ENCODE results near the gene PPP2R2D.

PPP2R2D gene

DNA sequence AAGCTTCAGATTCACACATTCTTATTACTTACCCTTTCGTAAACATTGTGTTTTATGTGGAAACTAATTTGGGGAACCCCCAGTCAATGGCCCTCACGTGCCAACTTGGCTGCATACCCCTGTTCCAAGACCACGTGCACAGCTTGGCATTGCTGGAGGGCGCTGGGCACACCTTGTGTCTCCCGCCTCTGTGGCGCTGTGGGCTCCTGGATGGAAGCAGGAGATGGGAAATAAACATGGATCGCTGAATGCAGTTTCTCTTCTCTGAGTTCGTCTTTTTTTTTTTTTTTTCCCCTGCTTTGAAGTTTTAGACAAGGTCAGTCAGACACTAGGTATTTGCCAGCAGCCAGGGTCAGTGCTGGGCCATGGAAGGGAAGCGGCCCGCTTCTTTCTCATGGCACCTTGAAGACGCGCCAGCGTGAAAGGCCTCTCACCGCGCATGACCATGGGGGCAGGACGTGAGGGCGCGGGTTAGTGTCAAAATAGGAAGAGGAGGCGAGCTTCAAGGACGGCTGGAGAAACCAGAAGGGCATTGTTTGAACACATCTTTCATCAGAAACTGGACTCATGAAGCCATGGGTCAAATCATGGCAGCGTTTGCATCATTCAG is 53.7 kb downstream of the PPP2R2D start:
- DNase-seq: no peak

DNA sequence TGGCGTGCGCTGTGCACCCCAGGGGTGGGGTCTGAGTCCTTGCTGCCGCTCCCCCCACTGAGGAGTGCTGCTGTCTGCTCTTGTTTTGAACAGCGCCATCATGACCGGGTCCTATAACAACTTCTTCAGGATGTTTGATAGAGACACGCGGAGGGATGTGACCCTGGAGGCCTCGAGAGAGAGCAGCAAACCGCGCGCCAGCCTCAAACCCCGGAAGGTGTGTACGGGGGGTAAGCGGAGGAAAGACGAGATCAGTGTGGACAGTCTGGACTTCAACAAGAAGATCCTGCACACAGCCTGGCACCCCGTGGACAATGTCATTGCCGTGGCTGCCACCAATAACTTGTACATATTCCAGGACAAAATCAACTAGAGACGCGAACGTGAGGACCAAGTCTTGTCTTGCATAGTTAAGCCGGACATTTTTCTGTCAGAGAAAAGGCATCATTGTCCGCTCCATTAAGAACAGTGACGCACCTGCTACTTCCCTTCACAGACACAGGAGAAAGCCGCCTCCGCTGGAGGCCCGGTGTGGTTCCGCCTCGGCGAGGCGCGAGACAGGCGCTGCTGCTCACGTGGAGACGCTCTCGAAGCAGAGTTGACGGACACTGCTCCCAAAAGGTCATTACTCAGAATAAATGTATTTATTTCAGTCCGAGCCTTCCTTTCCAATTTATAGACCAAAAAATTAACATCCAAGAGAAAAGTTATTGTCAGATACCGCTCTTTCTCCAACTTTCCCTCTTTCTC is 55.0 kb downstream of the PPP2R2D start:
- DNase-seq: no peak

DNA sequence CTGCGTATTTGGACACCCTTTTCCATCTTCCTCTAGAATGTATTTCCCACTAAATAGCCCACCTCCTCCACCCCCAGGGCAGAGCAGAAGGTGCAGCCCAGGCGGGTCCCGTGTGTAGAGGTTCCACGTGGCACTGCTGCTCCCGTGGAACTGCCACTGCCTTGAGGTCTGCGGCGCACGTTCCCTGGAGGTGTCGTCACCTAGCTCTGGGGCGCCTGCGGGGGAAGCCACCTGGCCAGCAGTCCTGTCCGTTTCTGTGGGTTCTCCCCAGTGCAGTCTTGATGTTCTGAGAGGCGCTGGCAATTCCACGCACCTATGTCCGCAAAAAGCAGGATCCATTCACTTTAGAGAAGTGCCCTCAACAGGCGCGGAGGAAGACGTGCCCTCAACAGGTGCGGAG is 59.0 kb downstream of the PPP2R2D start:
- no peak for DNase-seq

DNA sequence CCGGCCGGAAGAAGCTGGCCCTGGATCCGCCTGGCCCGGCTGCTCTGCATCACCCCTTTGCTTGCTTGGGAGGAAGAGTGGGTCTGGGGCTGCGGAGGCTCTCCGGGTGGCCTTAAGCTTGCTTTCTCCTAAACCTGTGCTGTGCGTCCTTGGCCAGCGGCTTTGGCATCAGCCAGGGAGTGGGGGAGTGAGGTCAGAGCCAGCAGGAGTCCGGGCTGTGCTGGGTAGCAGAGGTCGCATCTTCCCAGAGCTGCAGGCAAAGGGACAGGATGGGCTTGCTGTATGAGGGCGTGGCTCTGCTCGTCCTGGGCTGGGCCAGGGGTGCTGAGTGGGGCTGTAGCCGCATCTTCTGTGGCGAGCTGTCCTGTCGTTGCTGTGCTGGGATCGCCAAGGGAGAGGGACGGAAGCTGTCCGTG is 59.8 kb downstream of the PPP2R2D start:
- DNase-seq: no peak

DNA sequence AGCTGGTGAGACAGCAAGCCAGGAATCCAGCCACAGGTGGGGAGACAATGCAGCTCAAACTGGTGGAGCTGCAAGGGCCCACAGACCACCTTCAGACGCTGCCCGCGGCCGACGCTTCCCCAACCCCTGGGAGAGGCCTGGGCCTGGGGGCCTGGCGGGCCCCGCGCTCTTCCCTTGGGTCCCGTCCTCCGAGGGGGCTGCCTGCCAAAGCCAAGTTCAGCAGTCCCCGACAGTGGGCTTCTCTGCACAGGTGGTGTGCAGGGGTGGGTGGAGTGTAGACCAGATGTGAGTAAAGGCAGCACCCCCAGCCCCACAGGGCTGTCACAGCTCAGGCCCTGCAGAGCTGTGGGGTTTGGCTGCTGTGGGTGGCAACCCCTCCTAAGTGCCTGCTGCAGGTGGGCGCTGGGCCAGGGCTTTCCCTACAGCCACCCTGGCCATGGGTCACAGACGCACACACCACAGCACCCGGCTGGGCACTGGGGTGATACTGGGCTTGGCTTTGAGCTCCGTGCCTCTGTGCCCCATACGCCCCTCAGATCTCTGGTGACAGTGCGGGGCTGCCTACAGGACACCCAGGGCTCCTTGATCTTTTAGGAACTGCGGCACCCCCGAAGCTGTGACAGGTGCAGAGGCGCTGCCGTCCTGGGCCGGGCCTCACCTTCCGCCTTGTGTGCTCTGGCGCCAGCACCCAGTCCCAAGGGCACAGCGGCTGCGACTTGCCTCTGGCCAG is 60.4 kb downstream of the PPP2R2D start:
- DNase-seq: no peak

DNA sequence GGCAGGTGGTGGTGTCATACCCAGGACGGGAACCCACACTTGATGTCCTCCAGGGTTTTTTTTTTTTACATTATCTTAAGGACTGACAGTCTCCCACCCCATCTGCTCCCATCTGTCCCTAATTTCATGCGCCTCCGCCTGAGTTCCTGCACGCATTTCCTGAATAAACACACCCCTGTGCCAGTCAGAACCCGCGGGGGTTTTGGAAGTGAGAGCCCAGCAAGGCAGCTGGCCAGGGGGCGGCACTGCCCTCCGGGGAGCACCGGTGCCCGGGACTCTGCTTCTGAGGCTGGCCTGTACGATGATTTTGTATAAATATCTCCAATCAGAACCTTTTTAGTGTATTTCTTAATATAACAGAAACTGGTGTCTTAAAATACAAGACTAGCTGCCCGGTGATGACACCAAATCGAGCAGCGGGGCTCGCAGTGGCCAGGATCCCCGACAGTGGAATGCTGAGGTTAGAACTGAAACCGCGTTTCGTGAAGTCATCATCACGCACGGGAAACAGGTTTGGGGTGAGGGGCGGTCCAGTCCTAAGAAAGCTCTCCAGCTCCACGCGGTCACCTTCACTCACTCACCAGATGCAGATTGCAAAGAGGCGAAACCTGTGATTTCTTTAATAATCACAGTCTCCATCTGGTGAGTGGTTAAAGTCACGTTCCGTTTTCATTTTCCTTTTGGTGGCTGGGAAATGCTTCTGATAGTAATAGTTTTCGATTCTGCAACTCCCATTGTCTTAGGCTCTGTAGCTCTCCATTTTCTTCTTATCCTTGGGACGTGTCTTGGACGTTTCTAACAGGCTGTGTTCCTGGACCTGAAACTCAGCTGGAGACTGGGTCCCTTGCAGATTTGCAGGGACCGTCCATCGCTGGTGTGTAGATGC is 61.2 kb downstream of the PPP2R2D start:
- DNase-seq: no peak

DNA sequence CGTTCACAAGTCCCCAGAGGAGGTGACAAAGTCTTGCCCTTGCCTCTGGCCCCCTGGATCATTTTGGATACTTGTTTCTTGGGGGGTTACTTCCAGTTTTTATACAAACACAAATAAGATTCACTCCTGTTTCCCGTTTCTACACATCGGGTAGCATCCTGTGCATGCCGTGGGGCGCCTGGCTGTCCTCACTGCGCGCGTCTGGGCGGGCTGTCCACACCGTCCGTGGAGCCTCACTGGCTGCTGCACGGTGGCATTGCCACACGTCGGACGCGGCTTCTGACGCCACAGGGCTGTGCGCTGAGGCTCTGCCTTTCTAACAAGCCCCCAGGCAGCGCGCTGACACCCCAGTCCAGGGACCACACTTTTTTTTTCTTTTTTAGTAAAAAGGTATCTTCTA is 62.5 kb downstream of the PPP2R2D start:
- DNase-seq: no peak

DNA sequence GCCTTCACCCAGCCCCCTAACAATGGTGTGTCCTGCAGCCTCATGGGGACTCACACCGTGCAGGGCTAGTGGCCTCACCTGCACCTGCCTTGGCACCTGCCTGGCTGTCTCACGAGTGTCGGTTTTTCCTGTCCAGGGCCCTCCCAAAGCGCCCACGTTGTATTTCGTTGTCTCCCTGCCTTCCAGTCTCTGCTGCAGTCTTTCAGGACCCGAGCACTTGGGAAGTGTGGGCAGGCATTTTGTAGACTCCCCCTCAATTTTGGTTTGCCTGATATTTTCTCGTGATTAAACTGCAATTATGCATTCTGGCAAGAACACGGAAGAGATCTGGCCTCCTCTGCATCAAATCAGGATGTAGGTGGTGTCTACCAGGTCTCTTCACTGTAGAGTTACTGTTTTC is 63.0 kb downstream of the PPP2R2D start:
- DNase-seq: no peak

DNA sequence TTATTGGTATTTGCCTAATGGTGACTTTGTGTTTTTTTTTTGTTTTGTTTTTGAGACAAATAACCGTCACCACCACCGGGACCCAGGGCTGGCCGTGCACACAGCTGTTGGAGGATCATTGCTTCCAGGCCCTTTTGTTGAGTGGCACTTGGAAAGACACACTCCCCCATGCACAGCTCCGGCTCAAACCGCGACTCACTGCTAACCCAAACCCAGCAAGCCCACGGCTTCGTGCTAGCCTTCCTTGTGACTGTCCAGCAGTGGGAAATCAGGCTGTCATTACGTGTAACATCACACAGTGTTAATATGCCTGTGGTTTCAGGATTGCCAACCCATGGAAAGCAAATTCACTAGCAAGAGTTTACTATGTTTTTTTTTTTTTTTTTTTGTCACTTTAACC is 63.5 kb downstream of the PPP2R2D start:
- DNase-seq: no peak

DNA sequence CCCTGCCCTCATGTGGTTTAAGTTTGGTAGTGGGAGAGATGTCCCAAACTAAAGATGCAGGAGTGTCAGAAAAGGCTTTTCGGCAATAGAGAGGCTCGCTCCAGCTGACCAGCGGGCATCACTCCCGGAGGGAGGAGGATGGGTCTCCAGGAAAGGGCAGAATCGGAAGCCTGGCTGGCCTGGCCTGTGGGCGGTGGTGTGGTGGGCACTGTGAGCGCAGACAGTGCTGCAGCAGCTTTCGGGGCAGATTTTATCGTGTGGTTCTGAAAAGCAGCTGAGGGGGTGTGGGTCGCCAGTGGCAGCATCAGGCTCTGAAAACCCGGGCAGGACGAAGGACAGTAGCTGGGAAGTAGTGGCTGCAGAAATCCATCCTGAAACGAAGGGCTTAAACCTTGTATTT is 68.1 kb downstream of the PPP2R2D start:
- DNase-seq: no peak

DNA sequence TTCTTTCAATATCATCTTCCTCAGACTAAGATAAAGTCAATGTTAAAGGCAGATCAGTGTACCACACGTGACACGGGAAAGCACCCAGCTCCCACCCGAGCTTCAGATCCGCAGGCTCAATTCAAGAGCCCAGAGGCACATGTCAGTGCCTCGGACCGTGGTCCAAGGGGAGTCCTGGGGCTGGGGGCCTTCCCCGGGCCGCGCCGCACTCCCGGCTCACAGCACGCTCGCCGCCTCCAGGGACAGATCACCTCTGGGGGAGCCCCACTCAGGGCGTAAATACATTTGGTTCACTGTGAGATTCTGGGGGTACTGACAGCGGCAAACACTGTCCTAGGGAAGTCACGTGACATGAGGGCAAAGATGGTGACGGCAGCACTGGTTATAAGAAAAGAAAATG is 70.1 kb downstream of the PPP2R2D start:
- no peak for DNase-seq

DNA sequence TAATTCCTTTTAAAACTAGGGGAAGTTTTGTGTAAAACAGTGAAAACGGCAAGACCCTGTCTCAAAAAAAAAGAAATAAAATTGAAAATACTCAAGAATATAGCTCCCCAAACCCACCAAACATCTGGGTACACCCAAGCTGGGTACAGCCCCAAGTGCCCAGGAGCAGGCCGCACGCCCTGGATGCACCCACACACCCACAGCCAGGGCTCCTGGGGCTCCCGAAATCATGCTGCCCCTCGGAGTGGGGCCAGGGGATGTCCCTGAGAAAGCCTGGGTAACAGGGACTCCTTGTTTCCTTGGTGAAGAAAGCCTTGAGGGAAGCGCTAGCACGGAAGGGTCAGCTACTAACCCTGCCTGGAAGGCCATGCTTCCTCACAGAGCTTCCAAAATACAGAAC is 70.8 kb downstream of the PPP2R2D start:
- DNase-seq: no peak

DNA sequence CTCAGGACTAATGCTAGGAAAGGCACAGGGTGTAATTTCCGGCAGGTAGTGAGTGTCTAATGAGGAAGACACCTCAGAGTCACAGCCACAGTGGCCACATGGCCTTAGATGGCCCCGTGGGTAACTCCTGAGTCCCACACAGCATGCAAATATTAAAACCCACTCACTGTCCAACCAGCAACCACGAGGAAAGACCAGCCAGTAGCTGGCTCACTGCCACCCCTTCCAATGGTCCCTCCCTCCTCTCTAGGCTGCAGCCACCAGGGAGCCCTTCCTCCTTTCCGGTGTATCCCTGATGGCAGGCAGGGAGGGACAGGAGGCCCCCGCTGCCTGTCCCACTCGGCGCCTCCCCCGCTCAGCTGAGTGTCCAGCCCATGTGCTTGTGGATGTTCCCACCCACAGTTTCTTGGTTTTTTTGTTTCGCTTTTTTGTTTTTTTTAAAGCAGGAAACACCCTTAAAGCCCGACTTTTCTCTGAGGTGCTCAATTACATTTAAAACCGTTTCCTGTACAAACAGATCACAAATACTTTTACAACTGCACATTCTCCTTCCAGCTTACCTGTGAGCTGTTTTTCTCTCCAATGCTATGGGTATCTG is 71.8 kb downstream of the PPP2R2D start:
- no peak for DNase-seq

DNA sequence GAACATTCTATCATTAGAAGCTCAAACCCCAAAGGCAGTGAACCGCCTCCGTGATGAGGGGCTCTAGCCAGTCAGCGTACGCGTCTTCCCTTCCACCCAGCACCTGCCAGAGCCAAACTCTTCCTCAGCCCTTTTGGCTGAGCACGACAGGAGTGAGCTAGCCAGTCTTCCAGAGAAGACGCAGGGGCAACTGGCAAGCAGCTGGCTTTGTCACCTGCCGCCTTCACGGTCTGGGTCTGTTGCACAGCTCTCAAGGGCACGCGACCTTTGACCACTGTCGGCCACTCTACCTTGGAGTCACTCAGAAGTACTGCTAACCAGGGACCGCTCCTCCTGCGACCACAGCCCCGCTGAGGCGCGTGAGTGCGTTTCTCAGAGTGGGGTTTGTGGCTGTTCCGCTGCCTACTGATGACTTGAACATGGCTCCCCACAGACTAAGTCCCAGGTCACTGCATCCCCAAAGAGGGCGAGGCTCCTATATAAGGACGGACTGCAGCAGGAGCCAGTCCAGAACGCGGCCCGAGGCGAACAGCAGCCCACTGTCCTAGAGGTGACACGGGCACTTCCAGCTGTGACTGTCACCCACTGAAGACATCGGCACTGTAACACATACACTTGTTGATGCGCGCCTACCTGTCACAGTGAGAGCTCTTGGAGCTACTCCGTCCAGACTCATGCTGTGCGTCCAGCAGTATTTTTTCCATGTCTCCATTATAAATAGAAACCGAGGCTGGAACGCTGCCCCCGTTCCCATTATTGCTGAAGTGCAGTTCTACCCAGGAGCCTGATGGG is 72.5 kb downstream of the PPP2R2D start:
- no peak for DNase-seq

DNA sequence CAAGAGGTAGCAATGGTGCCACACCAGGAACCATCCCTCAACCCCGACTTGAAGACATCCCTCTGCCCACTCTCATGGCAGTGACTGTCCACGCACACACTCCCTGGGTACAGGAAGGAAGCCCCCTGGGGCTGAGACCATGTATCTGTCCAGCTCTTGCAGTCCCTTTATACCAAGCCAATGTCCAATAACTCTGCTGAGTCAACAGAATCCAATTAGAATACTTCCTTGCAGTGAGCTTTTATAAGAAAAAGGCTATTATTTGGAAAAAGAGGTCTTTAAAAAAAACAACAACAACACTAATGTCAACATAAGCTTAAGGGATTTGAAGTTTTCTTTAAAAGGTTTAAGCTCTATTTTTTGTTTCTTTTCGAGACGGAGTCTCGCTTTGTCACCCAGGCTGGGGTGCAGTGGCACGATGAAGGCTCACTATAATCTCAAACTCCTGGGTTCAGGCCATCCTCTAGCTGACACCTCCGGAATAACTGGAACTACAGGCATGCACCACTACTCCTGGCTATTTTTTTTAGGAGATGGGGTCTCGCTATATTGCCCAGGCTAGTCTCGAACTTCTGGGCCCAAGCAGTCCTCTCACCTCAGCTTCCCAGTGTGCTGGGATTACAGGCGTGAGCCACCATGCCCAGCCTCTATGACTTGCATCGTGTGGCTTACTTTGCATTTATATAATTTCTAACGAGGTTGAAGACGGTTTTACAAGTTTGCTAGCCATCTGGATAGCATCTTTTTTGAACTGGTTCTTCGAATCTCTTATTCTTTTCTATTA is 73.4 kb downstream of the PPP2R2D start:
- DNase-seq: no peak

DNA sequence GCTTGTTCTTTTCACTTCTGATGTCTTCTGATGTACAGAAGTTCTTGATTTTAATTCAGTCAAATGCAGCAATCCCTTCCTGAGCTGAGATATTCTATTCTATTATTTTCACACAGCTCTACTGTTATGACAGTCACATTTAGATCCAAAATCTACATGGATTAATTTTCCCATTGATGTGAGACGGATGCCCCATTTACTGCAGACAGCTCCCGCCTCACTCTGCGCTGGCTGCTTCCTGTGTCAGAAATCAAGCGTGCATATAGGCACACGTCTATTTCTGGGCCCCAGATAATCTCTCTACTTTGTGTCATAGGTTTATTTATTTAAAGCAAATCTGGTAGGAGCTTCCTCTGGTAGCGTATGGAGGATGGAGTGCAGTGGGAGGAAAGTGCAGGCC is 74.2 kb downstream of the PPP2R2D start:
- DNase-seq: no peak

DNA sequence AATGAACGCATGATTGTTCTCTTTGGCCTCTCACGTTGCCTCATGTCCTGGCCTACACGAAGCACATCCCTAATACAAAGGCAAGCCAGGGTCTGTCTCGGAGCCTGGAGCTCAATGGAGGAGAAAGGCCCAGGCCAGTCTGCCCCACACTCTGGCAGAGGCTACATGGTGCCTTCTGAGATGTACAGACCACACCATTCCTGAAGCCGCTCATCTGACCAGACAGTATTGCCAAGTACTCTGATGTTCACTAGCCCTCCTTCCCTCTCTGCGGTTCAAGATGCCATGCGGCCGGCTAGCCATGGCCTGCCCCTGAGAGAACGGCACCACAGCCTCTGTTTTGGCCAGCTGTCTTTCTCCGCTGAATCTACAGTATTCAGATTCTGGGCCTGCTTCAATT is 75.0 kb downstream of the PPP2R2D start:
- no peak for DNase-seq

DNA sequence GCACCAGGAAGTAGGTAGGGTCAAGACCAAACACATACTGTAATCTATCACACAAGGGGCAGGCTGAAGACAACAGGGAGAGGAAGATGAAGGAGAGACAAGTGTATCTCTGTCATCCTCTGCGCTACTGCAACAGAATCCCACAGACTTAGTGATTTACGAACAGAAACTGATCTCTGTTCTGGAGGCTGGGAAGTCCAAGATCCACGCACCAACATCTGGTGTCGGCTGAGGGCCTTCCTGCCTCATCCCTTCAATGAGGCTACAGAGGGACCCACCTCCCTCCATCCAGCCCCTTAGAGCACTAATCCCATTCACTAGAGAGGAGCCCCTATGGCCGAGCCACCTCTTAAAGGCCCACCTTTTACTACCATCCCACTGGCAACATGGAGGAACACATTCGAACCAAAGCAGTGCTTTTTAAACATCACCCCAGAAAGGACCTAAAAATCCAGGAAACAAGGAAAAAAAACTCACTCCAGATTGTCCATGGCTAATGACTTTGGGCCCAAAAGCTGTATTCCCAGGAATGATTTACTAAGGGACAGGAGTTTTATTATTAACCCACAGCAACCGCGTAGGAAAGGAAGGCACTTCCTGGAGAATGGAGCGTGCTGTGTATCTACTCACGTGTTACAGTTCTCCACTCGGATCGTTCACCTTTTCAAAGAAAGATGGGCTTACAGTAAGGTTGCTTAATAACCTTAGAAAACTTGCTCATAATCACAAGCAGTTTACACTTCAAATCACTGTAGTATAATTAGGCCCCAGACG is 76.7 kb downstream of the PPP2R2D start:
- DNase-seq: no peak

DNA sequence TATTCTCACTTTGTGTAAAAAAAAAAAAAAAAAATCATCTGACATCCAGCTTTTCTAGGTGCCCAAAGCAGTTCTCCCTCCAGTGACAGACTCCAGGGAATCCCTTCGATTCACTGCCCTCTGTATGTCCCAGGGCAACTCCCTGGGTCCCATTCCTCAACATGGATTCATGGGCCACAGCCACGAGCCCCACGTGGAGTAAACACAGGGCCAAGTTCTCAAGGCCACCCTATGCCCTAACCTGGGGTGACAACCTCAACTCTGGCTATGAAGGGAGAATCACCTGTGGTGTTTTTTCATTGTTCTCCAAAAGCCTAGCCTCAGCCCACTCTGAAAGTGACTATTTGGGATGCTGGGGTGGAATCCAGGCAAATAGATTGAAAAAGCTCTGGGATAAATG is 77.6 kb downstream of the PPP2R2D start:
- DNase-seq: no peak

DNA sequence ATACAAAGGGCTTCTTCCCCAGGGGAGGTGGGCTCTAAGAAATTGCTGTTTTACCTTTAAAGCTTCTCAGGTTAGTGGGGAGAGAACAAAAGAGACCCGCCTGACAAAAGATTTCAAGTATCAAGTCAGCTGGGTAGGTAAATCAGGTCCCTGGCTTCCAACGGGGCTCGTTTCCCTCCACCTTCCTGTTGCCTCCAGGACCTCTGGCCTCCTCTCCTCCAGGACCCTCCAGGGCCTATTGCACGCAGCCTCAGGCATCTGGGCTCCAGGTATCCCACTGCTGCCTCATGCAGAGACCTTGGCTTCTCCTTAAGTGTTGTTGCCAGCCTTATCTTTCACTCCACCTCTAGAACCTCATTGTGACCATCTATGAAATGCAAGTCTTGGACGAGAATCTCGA is 78.0 kb downstream of the PPP2R2D start:
- no peak for DNase-seq

All from AML-193 (cell line).